Measurements from ENCODE around the gene EME2. TPM values are rescaled to one million over a fixed set of nuclear protein-coding genes. Genes with fewer than 3 reads are reported as not detected.
"Not testable (repeated sequence)": the region's sequence is repeated elsewhere in the genome, so short reads cannot be mapped to it uniquely, and the experiment has no call there.

Gene EME2
- total RNA-seq, 1 experiment from 2014 or later = 19.5 TPM

GRCh38 chr16:1731603-1732002, 41.0 kb upstream of the EME2 start:
- ChIA-PET CTCF (no interaction called here), POLR2A (ENCODE audit: low non-redundant PET) (no interaction called here)
- no peak for DNase-seq (ENCODE audit: low spot score)
- H3K36me3 ChIP-seq (ENCODE audit: insufficient read depth, low read length, poor library complexity, severe bottlenecking) = peaks cover 11% of the 10 kb centered on the region
- TF ChIP-seq CTCF (conservative IDR thresholded peaks at IDR 0.05; ENCODE audit: low read depth, low read length) (no peak), EZH2 (IDR thresholded peaks at IDR 0.05; ENCODE audit: borderline replicate concordance, low read depth, low read length, poor library complexity, severe bottlenecking) (no peak)
- H3K4me1 ChIP-seq (ENCODE audit: insufficient read depth, low read length, poor library complexity, severe bottlenecking) = no peaks in the 10 kb centered on the region
- no peak overlapping the region for H3K27ac ChIP-seq (ENCODE audit: low read depth, low read length, poor library complexity, severe bottlenecking)
- no TSS peak for BruUV-seq (replicated peaks)
- intact Hi-C loops (cut with micrococcal nuclease; ENCODE audit: unreplicated experiment) = no loop called here
- H3K4me3 ChIP-seq (ENCODE audit: low read depth, low read length, poor library complexity, severe bottlenecking) = no peak overlapping the region
- H3K9me3 ChIP-seq (ENCODE audit: low read depth, low read length, poor library complexity, severe bottlenecking) = no peaks in the 10 kb centered on the region
- no peaks in the 10 kb centered on the region for H3K27me3 ChIP-seq (replicated peaks; ENCODE audit: insufficient read depth, low read depth, low read length, poor library complexity)

GRCh38 chr16:1732071-1732470, 40.5 kb upstream of the EME2 start:
- no peak overlapping the region for H3K27ac ChIP-seq (ENCODE audit: low read depth, low read length, poor library complexity, severe bottlenecking)
- intact Hi-C loops (cut with micrococcal nuclease; ENCODE audit: unreplicated experiment) = no loop called here
- TF ChIP-seq EZH2 (IDR thresholded peaks at IDR 0.05; ENCODE audit: borderline replicate concordance, low read depth, low read length, poor library complexity, severe bottlenecking) (no peak), CTCF (conservative IDR thresholded peaks at IDR 0.05; ENCODE audit: low read depth, low read length) (no peak)
- H3K36me3 ChIP-seq (ENCODE audit: insufficient read depth, low read length, poor library complexity, severe bottlenecking) = peaks cover 11% of the 10 kb centered on the region
- DNase-seq (ENCODE audit: low spot score) = no peak
- BruUV-seq (replicated peaks) = no TSS peak
- H3K27me3 ChIP-seq (replicated peaks; ENCODE audit: insufficient read depth, low read depth, low read length, poor library complexity) = no peaks in the 10 kb centered on the region
- ChIA-PET POLR2A (ENCODE audit: low non-redundant PET) (no interaction called here), CTCF (no interaction called here)
- H3K4me3 ChIP-seq (ENCODE audit: low read depth, low read length, poor library complexity, severe bottlenecking) = no peak overlapping the region
- H3K9me3 ChIP-seq (ENCODE audit: low read depth, low read length, poor library complexity, severe bottlenecking) = no peaks in the 10 kb centered on the region
- H3K4me1 ChIP-seq (ENCODE audit: insufficient read depth, low read length, poor library complexity, severe bottlenecking) = no peaks in the 10 kb centered on the region

DNA sequence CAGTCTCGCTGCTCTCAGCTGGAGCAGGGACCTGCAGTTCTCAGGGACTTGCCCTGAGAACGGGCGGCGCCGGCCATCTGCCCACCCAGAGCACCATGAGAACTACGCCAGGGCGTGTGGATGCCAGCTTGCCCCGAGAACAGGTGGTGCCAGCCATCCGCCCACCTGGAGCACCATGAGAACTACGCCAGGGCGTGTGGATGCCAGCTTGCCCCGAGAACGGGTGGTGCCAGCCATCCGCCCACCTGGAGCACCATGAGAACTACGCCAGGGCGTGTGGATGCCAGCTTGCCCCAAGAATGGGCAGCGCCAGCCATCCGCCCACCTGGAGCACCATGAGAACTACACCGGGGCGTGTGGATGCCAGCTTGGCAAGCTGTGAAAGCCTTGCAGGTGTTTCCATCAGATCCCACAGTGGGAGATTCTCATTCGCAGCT, 40.0 kb upstream of the EME2 start:
- CTCF ChIA-PET; H3K4me1 ChIP-seq (ENCODE audit: insufficient read depth, low read length, poor library complexity, severe bottlenecking); H3K4me3 ChIP-seq (ENCODE audit: low read depth, low read length, poor library complexity, severe bottlenecking); H3K27ac ChIP-seq (ENCODE audit: low read depth, low read length, poor library complexity, severe bottlenecking); DNase-seq (ENCODE audit: low spot score); H3K27me3 ChIP-seq (replicated peaks; ENCODE audit: insufficient read depth, low read depth, low read length, poor library complexity); BruUV-seq (replicated peaks); POLR2A ChIA-PET (ENCODE audit: low non-redundant PET); intact Hi-C loops (cut with micrococcal nuclease; ENCODE audit: unreplicated experiment); H3K9me3 ChIP-seq (ENCODE audit: low read depth, low read length, poor library complexity, severe bottlenecking): not testable (repeated sequence)
- H3K36me3 ChIP-seq (ENCODE audit: insufficient read depth, low read length, poor library complexity, severe bottlenecking) = peaks cover 11% of the 10 kb centered on the region

DNA sequence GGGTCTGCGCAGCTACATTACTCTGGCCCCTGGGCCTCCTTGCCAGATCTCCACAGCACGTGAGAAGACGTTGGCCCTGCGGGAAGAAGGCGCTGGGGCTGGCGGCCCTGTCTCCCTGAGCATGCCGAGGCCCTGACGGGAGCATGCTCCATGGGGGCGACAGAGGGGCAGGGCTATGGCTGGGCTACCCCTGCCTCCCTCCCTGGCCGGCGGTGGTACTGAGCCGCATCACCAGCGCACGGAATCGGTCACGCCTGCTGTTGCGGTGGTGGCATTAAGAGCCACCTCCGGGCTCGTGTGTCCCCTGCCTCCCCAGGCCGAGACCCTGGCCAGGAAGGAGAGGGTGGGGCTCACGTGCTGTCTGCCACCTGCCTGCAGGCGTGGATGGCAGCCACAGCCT, 38.5 kb upstream of the EME2 start:
- Histone ChIP-seq H3K4me1 (ENCODE audit: insufficient read depth, low read length, poor library complexity, severe bottlenecking) (no peaks in the 10 kb centered on the region), H3K36me3 (ENCODE audit: insufficient read depth, low read length, poor library complexity, severe bottlenecking) (peaks cover 8% of the 10 kb centered on the region), H3K4me3 (ENCODE audit: low read depth, low read length, poor library complexity, severe bottlenecking) (no peak overlapping the region), H3K27me3 (replicated peaks; ENCODE audit: insufficient read depth, low read depth, low read length, poor library complexity) (no peaks in the 10 kb centered on the region), H3K27ac (ENCODE audit: low read depth, low read length, poor library complexity, severe bottlenecking) (no peak overlapping the region), H3K9me3 (ENCODE audit: low read depth, low read length, poor library complexity, severe bottlenecking) (peaks cover 6% of the 10 kb centered on the region)
- CTCF ChIA-PET = no interaction called here
- no peak for TF ChIP-seq EZH2 (IDR thresholded peaks at IDR 0.05; ENCODE audit: borderline replicate concordance, low read depth, low read length, poor library complexity, severe bottlenecking)
- no peak for TF ChIP-seq CTCF (conservative IDR thresholded peaks at IDR 0.05; ENCODE audit: low read depth, low read length)
- POLR2A ChIA-PET (ENCODE audit: low non-redundant PET) = no interaction called here
- DNase-seq (ENCODE audit: low spot score) = no peak
- intact Hi-C loops (cut with micrococcal nuclease; ENCODE audit: unreplicated experiment) = no loop called here
- no TSS peak for BruUV-seq (replicated peaks)

Measured in A673 (cell line).